HG02798 (cell line): ENCODE results near the gene TPM1.
"Not testable (repeated sequence)": the region's sequence is repeated elsewhere in the genome, so short reads cannot be mapped to it uniquely, and the experiment has no call there.

Experiments
- ATAC-seq: cut with Tn5 transposase; IDR thresholded peaks from one replicate; pipeline ENCODE4 v1.9.1; 2021; ENCODE audit warnings: mild to moderate bottlenecking; ENCODE audit not compliant: unreplicated experiment, poor library complexity

TPM1 gene

DNA sequence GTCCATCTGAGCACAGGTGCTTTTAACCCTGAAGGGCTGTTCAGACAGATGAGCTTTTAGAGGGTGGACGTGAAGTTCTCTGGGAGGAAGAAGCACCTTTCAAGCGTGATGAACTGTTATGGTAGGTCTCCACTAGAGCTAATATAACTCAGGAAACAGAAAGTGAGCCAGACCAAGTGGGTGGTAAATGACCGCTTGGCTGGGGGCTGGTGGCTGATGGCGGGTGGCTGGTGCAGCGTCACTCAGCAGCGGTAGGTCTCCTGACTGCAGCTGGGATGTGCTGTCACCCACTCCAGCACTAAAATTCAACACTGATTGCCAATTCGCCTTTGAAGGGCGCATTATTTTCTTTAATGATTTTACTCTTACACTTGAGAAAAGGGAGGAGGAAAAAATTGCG lies 47.9 kb downstream of the TPM1 start:
- ATAC-seq = no peak

GRCh38 chr15:63090887-63091286 lies 48.3 kb downstream of the TPM1 start:
- ATAC-seq = no peak

GRCh38 chr15:63091679-63092446 lies 49.3 kb downstream of the TPM1 start:
- ATAC-seq = no peak

DNA sequence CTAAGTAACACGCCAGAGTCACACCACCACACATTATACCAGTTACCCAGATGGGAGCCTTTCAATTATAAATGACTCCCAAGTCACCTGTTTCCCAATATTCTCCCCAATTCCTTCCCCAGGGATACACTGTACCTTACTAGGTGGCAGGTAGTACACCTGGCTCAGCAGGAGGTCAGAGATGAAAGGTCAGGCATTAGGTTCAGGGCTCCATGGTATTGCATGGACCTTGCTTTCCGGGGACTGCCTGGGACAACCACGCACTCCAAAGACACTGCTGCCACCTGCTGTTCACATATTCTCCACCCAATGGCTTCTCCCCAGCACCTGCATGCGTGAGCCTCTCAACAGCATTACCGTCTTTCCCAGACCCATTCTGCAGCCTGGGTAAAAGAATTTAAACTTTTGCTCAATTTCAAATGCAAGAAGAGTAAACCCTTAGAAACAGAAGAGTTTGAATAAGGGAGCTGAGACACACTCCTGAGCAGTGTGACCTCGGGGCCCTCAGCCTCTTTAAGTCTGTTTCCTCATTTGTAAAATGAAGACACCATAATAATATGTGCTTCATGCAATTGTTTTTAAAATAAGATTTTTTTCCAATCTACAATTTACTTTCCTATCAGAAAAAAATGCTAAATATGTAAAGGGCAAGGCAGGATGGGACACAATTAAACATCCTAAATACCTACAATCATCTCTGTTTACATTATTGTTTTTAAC lies 51.1 kb downstream of the TPM1 start:
- ATAC-seq = peak; percentile 73

DNA sequence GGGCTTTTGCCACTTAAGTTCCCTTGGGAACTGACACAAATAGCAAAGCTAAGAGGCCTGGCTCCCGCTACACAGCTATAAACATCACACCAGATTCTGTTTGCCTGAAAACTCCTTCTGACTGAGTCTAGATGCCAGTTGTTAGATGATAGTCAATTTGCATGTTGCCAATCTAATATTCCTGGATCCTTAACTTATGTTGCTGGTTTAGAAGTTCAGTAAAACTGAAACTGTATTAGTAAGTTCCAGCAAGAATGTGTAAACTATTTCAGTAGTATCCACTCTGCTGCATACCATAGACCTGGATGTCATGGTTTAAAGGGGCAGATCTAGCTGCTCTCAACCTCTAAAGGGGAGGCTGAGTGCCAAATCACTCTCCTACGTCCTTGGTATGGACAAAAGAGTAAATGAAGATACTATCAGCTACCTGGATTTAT lies 52.0 kb downstream of the TPM1 start:
- ATAC-seq = no peak

DNA sequence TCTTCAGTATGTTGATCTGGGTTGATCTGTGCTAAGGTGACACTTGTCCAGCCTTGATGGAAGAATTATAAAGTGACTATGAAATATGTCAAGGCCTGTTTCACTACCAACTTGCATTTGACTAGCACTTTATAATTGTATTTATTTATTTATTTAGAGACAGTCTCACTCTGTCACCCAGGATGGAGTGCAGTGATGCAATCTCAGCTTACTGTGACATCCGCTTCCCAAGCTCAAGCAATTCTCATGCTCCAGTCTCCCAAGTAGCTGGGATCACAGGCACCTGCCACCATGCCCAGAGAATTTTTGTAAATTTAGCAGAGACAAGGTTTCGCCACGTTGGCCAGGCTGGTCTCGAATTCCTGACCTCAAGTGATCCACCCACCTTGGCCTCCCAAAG lies 53.6 kb downstream of the TPM1 start:
- ATAC-seq = no peak

GRCh38 chr15:63098901-63099300 lies 56.4 kb downstream of the TPM1 start:
- ATAC-seq = not testable (repeated sequence)

DNA sequence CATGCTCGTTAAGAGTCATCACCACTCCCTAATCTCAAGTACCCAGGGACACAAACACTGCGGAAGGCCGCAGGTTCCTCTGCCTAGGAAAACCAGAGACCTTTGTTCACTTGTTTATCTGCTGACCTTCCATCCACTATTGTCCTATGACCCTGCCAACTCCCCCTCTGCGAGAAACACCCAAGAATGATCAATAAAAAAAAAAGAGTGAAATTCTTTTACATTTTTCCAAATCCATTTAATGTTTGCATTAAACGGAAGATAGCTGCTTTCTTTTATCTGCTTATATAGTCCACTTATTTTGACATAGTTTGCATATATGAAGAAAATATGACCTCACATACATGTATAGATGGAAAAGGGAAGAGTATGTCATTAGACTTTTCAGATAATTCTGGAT lies 57.0 kb downstream of the TPM1 start:
- ATAC-seq = not testable (repeated sequence)

- ATAC-seq = no peak
Measured at GRCh38 chr15:63103416-63103815, 60.9 kb downstream of the TPM1 start.

GRCh38 chr15:63104727-63105126 lies 62.2 kb downstream of the TPM1 start:
- ATAC-seq = no peak

GRCh38 chr15:63105354-63105753 lies 62.8 kb downstream of the TPM1 start:
- ATAC-seq = not testable (repeated sequence)

GRCh38 chr15:63107895-63108546 lies 65.5 kb downstream of the TPM1 start:
- no peak for ATAC-seq

DNA sequence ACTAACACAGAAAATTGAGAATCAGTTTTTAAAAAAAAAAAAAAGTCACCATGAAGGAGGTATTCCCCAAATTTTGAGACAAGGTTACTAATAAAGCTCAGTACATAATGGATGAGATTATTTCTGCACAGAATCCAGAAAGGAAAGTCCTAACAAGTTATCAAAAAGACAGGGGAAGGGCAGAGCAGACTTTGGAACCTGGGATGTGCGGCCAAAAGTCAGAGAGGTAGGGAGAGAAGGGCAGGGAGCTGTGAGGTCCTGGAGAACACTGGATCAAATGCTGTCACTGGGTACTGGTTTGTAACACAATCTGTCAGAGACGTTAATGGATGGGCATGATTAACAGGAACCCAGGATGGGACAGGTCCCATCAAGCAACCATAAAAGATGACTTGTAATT lies 67.0 kb downstream of the TPM1 start:
- ATAC-seq = no peak

DNA sequence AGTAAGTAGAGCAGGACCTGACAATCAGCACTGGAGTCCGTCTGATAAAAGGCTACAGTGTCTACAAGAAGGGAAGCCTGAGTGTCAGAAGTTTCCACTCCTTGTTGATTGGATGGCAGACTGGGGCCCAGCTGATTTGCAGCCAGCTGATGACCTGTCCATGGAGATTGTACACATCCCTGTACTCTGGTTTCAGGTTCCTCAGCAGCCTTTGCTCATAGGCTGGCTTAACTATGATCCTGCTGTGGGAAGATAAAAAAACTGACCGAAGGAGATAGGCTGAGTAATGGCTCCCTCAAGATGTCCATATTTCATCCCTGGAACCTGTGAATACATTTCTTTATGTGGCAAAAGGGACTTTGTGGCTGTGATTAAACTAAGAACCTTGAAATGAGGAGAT lies 67.4 kb downstream of the TPM1 start:
- no peak for ATAC-seq

- ATAC-seq = no peak
Measured at GRCh38 chr15:63110428-63111026, 68.0 kb downstream of the TPM1 start.

- ATAC-seq = no peak
Measured at GRCh38 chr15:63111481-63111880, 68.9 kb downstream of the TPM1 start.

GRCh38 chr15:63112871-63113270 lies 70.3 kb downstream of the TPM1 start:
- no peak for ATAC-seq

GRCh38 chr15:63114465-63114864 lies 71.9 kb downstream of the TPM1 start:
- ATAC-seq = no peak
